SU-DHL-6 (cell line): Measurements from ENCODE around the gene SH3RF3.

Experiments used
- H2AFZ ChIP-seq: fragments of 200-600 bp; sonication (generic); 2 replicates; pipeline ENCODE4 v1.6.1; 2014; ENCODE audit warnings: low read depth, mild to moderate bottlenecking, moderate library complexity, mixed read lengths, antibody characterized with exemption, low read length; ENCODE audit not compliant: severe bottlenecking
- H3F3A ChIP-seq: fragments of 200-600 bp; shearing (Covaris generic); 2 replicates; pipeline ENCODE4 v1.6.0; 2016; ENCODE audit warnings: antibody characterized with exemption, mild to moderate bottlenecking; ENCODE audit not compliant: insufficient read depth
- H3K27ac ChIP-seq: fragments of 200-600 bp; sonication (generic); 2 replicates; pipeline ENCODE4 v1.5.1; 2016; ENCODE audit warnings: low read depth, mild to moderate bottlenecking, low read length, moderate library complexity, mixed read lengths
- H3K27me3 ChIP-seq: fragments of 200-600 bp; sonication (generic), shearing (Covaris generic); 2 replicates; pipeline ENCODE4 v1.6.0; 2014; ENCODE audit warnings: mild to moderate bottlenecking, low read length
- H3K36me3 ChIP-seq: fragments of 200-600 bp; sonication (generic); 2 replicates; pipeline ENCODE4 v1.6.1; 2014; ENCODE audit warnings: mild to moderate bottlenecking, low read length, mixed read lengths
- H3K4me2 ChIP-seq: fragments of 300-600, 200-600 bp; shearing (Covaris generic), sonication (generic); 2 replicates; pipeline ENCODE4 v1.6.0; 2014; ENCODE audit warnings: low read length, low read depth, mild to moderate bottlenecking; ENCODE audit not compliant: poor library complexity, severe bottlenecking
- H3K4me3 ChIP-seq: fragments of 200-600 bp; sonication (generic); 2 replicates; pipeline ENCODE4 v1.5.1; 2014; ENCODE audit warnings: antibody characterized with exemption, low read length, mild to moderate bottlenecking, mixed read lengths; ENCODE audit not compliant: insufficient read depth, poor library complexity, severe bottlenecking
- H3K79me2 ChIP-seq: fragments of 200-600 bp; sonication (generic); 2 replicates; pipeline ENCODE4 v1.6.1; 2014; ENCODE audit warnings: mild to moderate bottlenecking, low read length, moderate library complexity; ENCODE audit not compliant: insufficient read depth
- H3K9ac ChIP-seq: fragments of 200-600 bp; sonication (generic); 2 replicates; pipeline ENCODE4 v1.7.0; 2014; ENCODE audit warnings: mild to moderate bottlenecking, low read length
- H3K9me2 ChIP-seq: fragments of 200-600 bp; sonication (generic); replicated peaks from 2 replicates; pipeline ENCODE4 v1.6.1; 2014; ENCODE audit warnings: low read length; ENCODE audit not compliant: insufficient read depth
- H3K9me3 ChIP-seq: fragments of 200-600 bp; sonication (generic); 2 replicates; pipeline ENCODE4 v1.6.1; 2014; ENCODE audit warnings: low read length, mixed read lengths; ENCODE audit not compliant: insufficient read depth
- H4K20me1 ChIP-seq: fragments of 200-600 bp; sonication (generic); 2 replicates; pipeline ENCODE4 v1.6.1; 2014; ENCODE audit warnings: low read depth, mild to moderate bottlenecking, antibody characterized with exemption, low read length, moderate library complexity, mixed read lengths
- CTCF ChIP-seq: fragments of 200-600 bp; sonication (generic); IDR thresholded peaks from one replicate; pipeline ENCODE4 v1.5.1; 2017; ENCODE audit warnings: antibody characterized with exemption, mild to moderate bottlenecking, low read length, moderate library complexity; ENCODE audit not compliant: insufficient read depth, poor library complexity, severe bottlenecking
- EZH2phosphoT487 ChIP-seq: fragments of 200-600 bp; sonication (generic), shearing (Covaris generic); conservative IDR thresholded peaks from 2 replicates; pipeline ENCODE4 v1.6.1; 2018; ENCODE audit warnings: mild to moderate bottlenecking, antibody characterized with exemption, low read length, moderate library complexity, mixed read lengths

SH3RF3 gene

GRCh38 chr2:109407276-109408042 lies 278.5 kb downstream of the SH3RF3 start:
- Histone ChIP-seq H3K4me3 (no peak overlapping the region), H3K36me3 (no peaks in the 10 kb centered on the region), H2AFZ (no peak overlapping the region), H3K9me2 (no peaks in the 10 kb centered on the region), H3K27ac (no peak overlapping the region), H3K9ac (no peak overlapping the region), H3K79me2 (no peaks in the 10 kb centered on the region), H3F3A (no peaks in the 10 kb centered on the region), H3K9me3 (no peaks in the 10 kb centered on the region), H3K4me2 (no peak overlapping the region), H4K20me1 (no peaks in the 10 kb centered on the region), H3K27me3 (no peaks in the 10 kb centered on the region)
- no peak for TF ChIP-seq CTCF
- TF ChIP-seq EZH2phosphoT487 = no peak

- Histone ChIP-seq H3K79me2 (no peaks in the 10 kb centered on the region), H3K9me3 (no peaks in the 10 kb centered on the region), H3K27ac (no peak overlapping the region), H4K20me1 (no peaks in the 10 kb centered on the region), H3K4me3 (no peak overlapping the region), H2AFZ (no peak overlapping the region), H3K27me3 (no peaks in the 10 kb centered on the region), H3F3A (no peaks in the 10 kb centered on the region), H3K9ac (no peak overlapping the region), H3K9me2 (no peaks in the 10 kb centered on the region), H3K4me2 (no peak overlapping the region), H3K36me3 (no peaks in the 10 kb centered on the region)
- no peak for TF ChIP-seq EZH2phosphoT487
- TF ChIP-seq CTCF = no peak
These were observed 279.0 kb downstream of the SH3RF3 start for GRCh38 chr2:109408043-109408335.

- Histone ChIP-seq H3K36me3 (no peaks in the 10 kb centered on the region), H4K20me1 (no peaks in the 10 kb centered on the region), H2AFZ (no peak overlapping the region), H3K9me3 (no peaks in the 10 kb centered on the region), H3K4me3 (no peak overlapping the region), H3K79me2 (no peaks in the 10 kb centered on the region), H3K9ac (no peak overlapping the region), H3K27ac (no peak overlapping the region), H3F3A (no peaks in the 10 kb centered on the region), H3K27me3 (no peaks in the 10 kb centered on the region), H3K4me2 (no peak overlapping the region), H3K9me2 (no peaks in the 10 kb centered on the region)
- TF ChIP-seq CTCF (no peak), EZH2phosphoT487 (no peak)
These were observed 280.5 kb downstream of the SH3RF3 start for GRCh38 chr2:109409321-109410038.
